K562 (cell line): Measurements from ENCODE around the gene SNX9. TPM values are rescaled to one million over a fixed set of nuclear protein-coding genes. Genes with fewer than 3 reads are reported as not detected.

Experiments used
- CBFB ChIP-seq: sonication (generic); formaldehyde crosslinking; IDR thresholded peaks from 2 replicates; pipeline ENCODE4 v1.4.0; 2020; ENCODE audit warnings: mild to moderate bottlenecking, missing genetic modification reagents
- CEBPB ChIP-seq: fragments of 450-650 bp; IDR thresholded peaks from 2 replicates; pipeline ENCODE4 v1.6.1; 2016; ENCODE audit warnings: missing genetic modification characterization, missing compliant biosample characterization
- EHMT2 ChIP-seq: fragments of 450-650 bp; IDR thresholded peaks from 2 replicates; pipeline ENCODE4 v1.6.1; 2018; ENCODE audit warnings: antibody characterized with exemption
- ELF2 ChIP-seq: fragments of 250-450 bp; sonication (Bioruptor Pico); IDR thresholded peaks from 2 replicates; pipeline ENCODE4 v1.5.0; 2021; ENCODE audit warnings: mild to moderate bottlenecking
- EWSR1 ChIP-seq: fragments of 450-650 bp; IDR thresholded peaks from 2 replicates; pipeline ENCODE4 v1.6.1; 2018; ENCODE audit warnings: borderline replicate concordance, mild to moderate bottlenecking, low read depth, moderate library complexity; ENCODE audit not compliant: partially characterized antibody
- FOXA3 ChIP-seq, 2 experiments: fragments of 450-650 bp in 1 of 2; sonication (generic) in 1 of 2; formaldehyde crosslinking; IDR thresholded peaks in 1 of 2; conservative IDR thresholded peaks in 1 of 2; 2 replicates each; pipeline versions ENCODE4 v1.4.0 to v1.8.0; 2020 to 2022; ENCODE audit warnings: mild to moderate bottlenecking in 2 of 2, missing genetic modification reagents in 1 of 2
- HCFC1 ChIP-seq: IDR thresholded peaks from 2 replicates; pipeline ENCODE4 v1.6.1; 2012; ENCODE audit warnings: low read depth, low read length, improper control_type of control experiment
- HDAC3 ChIP-seq: fragments of 450-650 bp; IDR thresholded peaks from 2 replicates; pipeline ENCODE4 v1.6.1; 2018; ENCODE audit warnings: borderline replicate concordance, mild to moderate bottlenecking, moderate library complexity; ENCODE audit not compliant: partially characterized antibody
- HOXB6 ChIP-seq: fragments of 250-450 bp; sonication (Bioruptor Pico); IDR thresholded peaks from 2 replicates; pipeline ENCODE4 v1.5.1; 2022; ENCODE audit warnings: mild to moderate bottlenecking, borderline replicate concordance
- MCM7 ChIP-seq, 2 experiments: fragments of 450-650 bp; IDR thresholded peaks; 2 replicates each; pipeline ENCODE4 v1.6.1; 2016 to 2018
- MTA1 ChIP-seq: fragments of 450-650 bp; IDR thresholded peaks from 2 replicates; pipeline ENCODE4 v1.6.1; 2017; ENCODE audit warnings: borderline replicate concordance
- NFRKB ChIP-seq: fragments of 450-650 bp; IDR thresholded peaks from 2 replicates; pipeline ENCODE4 v1.6.1; 2016; ENCODE audit warnings: low read depth
- NRF1 ChIP-seq, 2 experiments: fragments of 450-650 bp; IDR thresholded peaks in 1 of 2; conservative IDR thresholded peaks in 1 of 2; 2 replicates each; pipeline ENCODE4 v1.6.1; 2014; ENCODE audit warnings: mild to moderate bottlenecking in 2 of 2
- PHF21A ChIP-seq: fragments of 450-650 bp; IDR thresholded peaks from 2 replicates; pipeline ENCODE4 v1.6.1; 2017; ENCODE audit warnings: low read depth, borderline replicate concordance
- PTBP1 ChIP-seq: fragments of 200-400 bp; formaldehyde crosslinking; IDR thresholded peaks from 2 replicates; pipeline ENCODE4 v1.6.1; 2017; ENCODE audit warnings: low read depth, low read length
- RBM15 ChIP-seq: fragments of 200-400 bp; formaldehyde crosslinking; IDR thresholded peaks from 2 replicates; pipeline ENCODE4 v1.6.1; 2018; ENCODE audit warnings: mild to moderate bottlenecking, low read length, moderate library complexity; ENCODE audit not compliant: insufficient read depth
- RNF2 ChIP-seq: sonication (generic); IDR thresholded peaks from 2 replicates; pipeline ENCODE4 v1.6.1; 2016
- SAP30 ChIP-seq: fragments of 200-600 bp; sonication (generic); IDR thresholded peaks from 2 replicates; pipeline ENCODE4 v1.6.1; 2012; ENCODE audit warnings: borderline replicate concordance, low read depth, mild to moderate bottlenecking, moderate library complexity, low read length, control low read depth, inconsistent platforms; ENCODE audit not compliant: insufficient read depth, poor library complexity, severe bottlenecking
- TAF1 ChIP-seq: IDR thresholded peaks from 2 replicates; pipeline ENCODE4 v1.6.1; 2011; ENCODE audit warnings: mild to moderate bottlenecking, low read length, moderate library complexity; ENCODE audit not compliant: insufficient read depth, control insufficient read depth, severe bottlenecking; ENCODE audit errors: extremely low read depth
- TEAD4 ChIP-seq, 2 experiments: sonication (generic) in 1 of 2; formaldehyde crosslinking in 1 of 2; IDR thresholded peaks; 2 replicates each; pipeline versions ENCODE4 v1.6.1 to v1.8.0; 2012 to 2022; ENCODE audit warnings: borderline replicate concordance in 1 of 2, inconsistent platforms in 1 of 2, low read length in 1 of 2, mild to moderate bottlenecking in 1 of 2, missing genetic modification reagents in 1 of 2
- UBTF ChIP-seq, 2 experiments: IDR thresholded peaks; 2 replicates each; pipeline ENCODE4 v1.6.1; 2012; ENCODE audit warnings: improper control_type of control experiment in 2 of 2, low read depth in 2 of 2, low read length in 2 of 2, borderline replicate concordance in 1 of 2
- ZC3H11A ChIP-seq: IDR thresholded peaks from 2 replicates; pipeline ENCODE4 v1.6.1; 2012; ENCODE audit warnings: low read depth, low read length, improper control_type of control experiment
- ZFX ChIP-seq: sonication (generic); formaldehyde crosslinking; IDR thresholded peaks from 2 replicates; pipeline ENCODE4 v1.8.0; 2022; ENCODE audit warnings: mild to moderate bottlenecking, missing genetic modification reagents, moderate library complexity
- ZNF263 ChIP-seq: sonication (generic); formaldehyde crosslinking; IDR thresholded peaks from 2 replicates; pipeline ENCODE4 v1.8.0; 2022; ENCODE audit warnings: mild to moderate bottlenecking, missing genetic modification reagents, borderline replicate concordance
- ZNF589 ChIP-seq: fragments of 200-800 bp; sonication (Bioruptor generic); IDR thresholded peaks from 2 replicates; pipeline ENCODE4 v1.6.1; 2016; ENCODE audit warnings: low read depth, missing genetic modification characterization, missing compliant biosample characterization
- ZNF780A ChIP-seq: fragments of 250-450 bp; sonication (Bioruptor Pico); IDR thresholded peaks from 2 replicates; pipeline ENCODE4 v1.5.0; 2021; ENCODE audit warnings: mild to moderate bottlenecking
- polyA plus RNA-seq, 8 experiments: library from polyadenylated mRNA; depleted of rRNA in 4 of 8; stranded (reverse) in 5 of 8; unstranded in 3 of 8; fragments of >200 nt; fragmentation: Nextera tagmentation in 2 of 8; fragmentation: Illumina TruSeq in 1 of 8; extraction: Ambion mirVana in 2 of 8; extraction: Trizol in 1 of 8; gene quantifications; 2 replicates each; pipeline versions ENCODE4 v1.2.1 to v1.2.3, GENCODE V29; 2011 to 2014; ENCODE audit warnings: inconsistent platforms in 1 of 8, missing spikeins in 1 of 8
- total RNA-seq, 7 experiments: library from RNA; depleted of rRNA in 6 of 7; stranded (reverse); fragments of >200 nt in 6 of 7; fragmentation: Illumina TruSeq in 2 of 7; extraction: Trizol in 2 of 7; gene quantifications; 2 replicates each; pipeline versions ENCODE4 v1.2.1 to v1.2.3, GENCODE V29; 2011 to 2021; ENCODE audit warnings: low replicate concordance in 1 of 7
- TF ChIP-seq, protein P1 (sequence below), 2 experiments: fragments of 450-650 bp in 1 of 2; sonication (generic) in 1 of 2; formaldehyde crosslinking; conservative IDR thresholded peaks; 2 replicates each; pipeline versions ENCODE4 v1.4.0 to v1.8.1; 2020 to 2022; ENCODE audit warnings: mild to moderate bottlenecking in 1 of 2, missing genetic modification reagents in 1 of 2

SNX9 gene
- total and polyA plus RNA-seq, 9 of the 15 experiments (the other 6 are each of a cell fraction or from before 2014, with no cell fraction given), result 6.0 to 81.7 (median 57.1) TPM

DNA sequence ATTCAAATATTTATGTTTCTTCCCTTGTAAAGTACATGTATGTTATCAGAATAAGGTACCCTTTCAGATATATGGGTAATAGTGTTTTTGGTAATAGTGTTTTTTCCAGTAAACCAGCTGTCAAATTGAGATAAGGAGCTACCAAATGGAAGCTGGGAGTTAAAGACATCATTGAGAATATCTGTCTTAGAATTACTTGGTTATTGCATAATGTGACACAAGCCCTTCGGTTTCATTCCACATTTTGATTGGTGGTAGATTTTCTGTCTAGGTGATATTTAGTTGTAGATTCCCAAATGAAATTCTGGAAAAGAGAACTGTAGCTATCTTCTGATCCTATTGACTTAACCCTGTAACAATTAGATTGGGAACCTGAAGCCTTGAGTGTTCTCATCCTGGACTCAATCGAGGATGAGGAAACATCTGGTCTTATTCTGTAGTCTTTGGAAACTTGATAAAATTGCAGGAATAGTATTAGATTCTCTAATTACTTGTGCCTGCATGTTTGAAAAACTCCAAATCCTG, 83.6 kb downstream of the SNX9 start (continued):
- no peak for TF ChIP-seq UBTF (IDR thresholded peaks at IDR 0.05; ENCODE audit: borderline replicate concordance in 1 of 2, low read depth in 2 of 2, low read length in 2 of 2)
- no peak for TF ChIP-seq ZC3H11A
- TF ChIP-seq HCFC1, result no peak
- TF ChIP-seq ZNF589 (CRISPR knock-in tag), result peak; percentile 89
- TF ChIP-seq MTA1, result no peak
- no peak for TF ChIP-seq RNF2
- TF ChIP-seq PHF21A, result no peak
- TF ChIP-seq RBM15, result no peak
- no peak for TF ChIP-seq EWSR1
- peak; percentile 75 for TF ChIP-seq HDAC3
- peak in 1 of 2 experiments; percentile 43; a peak in 1 of 4 replicates for TF ChIP-seq FOXA3 (CRISPR knock-in tag; conservative IDR thresholded peaks at IDR 0.05 in 1 of 2, IDR thresholded peaks at IDR 0.05 in 1 of 2)
- TF ChIP-seq SAP30, result no peak
- no peak for TF ChIP-seq HOXB6 (CRISPR knock-in tag)
- TF ChIP-seq EHMT2, result no peak
- no peak; the same call in 1 of the 2 replicates for TF ChIP-seq NFRKB
- peak; percentile 87 for TF ChIP-seq TEAD4 (IDR thresholded peaks at IDR 0.05; ENCODE audit: low read length)
- TF ChIP-seq TEAD4 (CRISPR knock-in tag; IDR thresholded peaks at IDR 0.05; ENCODE audit: borderline replicate concordance), result no peak
- TF ChIP-seq PTBP1, result no peak
- TF ChIP-seq ELF2 (CRISPR knock-in tag), result no peak
- no peak for TF ChIP-seq CBFB
- no peak for TF ChIP-seq TAF1
- no peak for TF ChIP-seq MCM7 (IDR thresholded peaks at IDR 0.05)
- no peak for TF ChIP-seq ZNF263 (CRISPR knock-in tag)
- TF ChIP-seq CEBPB, result peak; percentile 93
- no peak for TF ChIP-seq NRF1 (conservative IDR thresholded peaks at IDR 0.05 in 1 of 2, IDR thresholded peaks at IDR 0.05 in 1 of 2)
- TF ChIP-seq, protein P1, sequence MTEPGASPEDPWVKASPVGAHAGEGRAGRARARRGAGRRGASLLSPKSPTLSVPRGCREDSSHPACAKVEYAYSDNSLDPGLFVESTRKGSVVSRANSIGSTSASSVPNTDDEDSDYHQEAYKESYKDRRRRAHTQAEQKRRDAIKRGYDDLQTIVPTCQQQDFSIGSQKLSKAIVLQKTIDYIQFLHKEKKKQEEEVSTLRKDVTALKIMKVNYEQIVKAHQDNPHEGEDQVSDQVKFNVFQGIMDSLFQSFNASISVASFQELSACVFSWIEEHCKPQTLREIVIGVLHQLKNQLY (CRISPR knock-in tag; conservative IDR thresholded peaks at IDR 0.05), result no peak
- no peak for TF ChIP-seq ZNF780A (CRISPR knock-in tag)
- TF ChIP-seq ZFX (CRISPR knock-in tag), result no peak
